Endothelial cell of umbilical vein (primary cell): ENCODE measurements around the gene PHEX.

ENCODE experiments used
- CTCF ChIP-seq, 2 donors: IDR thresholded peaks; 1 replicate in 1 of 2; 2 replicates in 1 of 2; pipeline ENCODE4 v1.5.1; 2011; ENCODE audit warnings: low read length in 2 of 2, mild to moderate bottlenecking in 2 of 2, moderate library complexity in 2 of 2, control low read depth in 1 of 2, inconsistent platforms in 1 of 2, low read depth in 1 of 2; ENCODE audit not compliant: insufficient read depth in 1 of 2; ENCODE audit errors: extremely low read depth in 1 of 2
- EZH2 ChIP-seq: IDR thresholded peaks from 2 replicates; pipeline ENCODE4 v1.6.1; 2012; ENCODE audit warnings: borderline replicate concordance, low read depth, mild to moderate bottlenecking, moderate library complexity, low read length, inconsistent platforms; ENCODE audit not compliant: severe bottlenecking
- GATA2 ChIP-seq: IDR thresholded peaks from 2 replicates; pipeline ENCODE4 v1.7.0; 2011; ENCODE audit warnings: low read depth, mild to moderate bottlenecking, moderate library complexity, mixed read lengths, low read length; ENCODE audit not compliant: insufficient read length, insufficient read depth
- MAX ChIP-seq: IDR thresholded peaks from 2 replicates; pipeline ENCODE4 v1.6.1; 2011; ENCODE audit not compliant: insufficient read depth, insufficient read length
- POLR2A ChIP-seq: IDR thresholded peaks from 2 replicates; pipeline ENCODE4 v1.6.1; 2012; ENCODE audit warnings: low read depth, mild to moderate bottlenecking, control low read depth, low read length
- POLR2AphosphoS5 ChIP-seq: IDR thresholded peaks from 2 replicates; pipeline ENCODE4 v1.6.1; 2012; ENCODE audit warnings: low read depth, mild to moderate bottlenecking, control low read depth, low read length, moderate library complexity; ENCODE audit not compliant: insufficient read depth

GRCh38 chrX:22015139-22015750, 16.9 kb upstream of the PHEX start:
- TF ChIP-seq EZH2 (no peak), CTCF (IDR thresholded peaks at IDR 0.05; ENCODE audit: extremely low read depth in 1 of 2, insufficient read depth in 1 of 2, low read depth in 1 of 2, low read length in 2 of 2) (no peak), POLR2A (no peak), POLR2AphosphoS5 (no peak), GATA2 (no peak), MAX (no peak)
